B cell (primary cell): ENCODE data around the gene ATG7. TPM values are rescaled to one million over a fixed set of nuclear protein-coding genes. Genes with fewer than 3 reads are reported as not detected.

Experiments
- ATAC-seq: fragments of 200-7000 bp; cut with Tn5 transposase; one replicate; pipeline ENCODE4 v1.10.0; 2021; ENCODE audit warnings: low read depth, mild to moderate bottlenecking, moderate number of reproducible peaks, moderate library complexity
- CTCF ChIA-PET: fragments of 350-600 bp; sonication (Branson Sonifier 250); formaldehyde crosslinking; loops from one replicate; lab custom pipeline; 2021; ENCODE audit warnings: antibody characterized with exemption, inconsistent platforms; lab: Charles Lee
- POLR2A ChIA-PET: fragments of 350-600 bp; sonication (Branson Sonifier 250); formaldehyde crosslinking; loops from one replicate; lab custom pipeline; 2021; ENCODE audit warnings: antibody characterized with exemption; lab: Charles Lee
- DNase-seq: peaks from one replicate; pipeline ENCODE4 v3.0.0; 2013
- H2AFZ ChIP-seq: 2 replicates; pipeline ENCODE4 v1.6.1; 2012; ENCODE audit warnings: mild to moderate bottlenecking, low read depth, low read length; ENCODE audit not compliant: insufficient read depth, poor library complexity, severe bottlenecking
- H3K27ac ChIP-seq, 2 donors: 1 replicate in 1 of 2; 2 replicates in 1 of 2; pipeline ENCODE4 v1.5.1; 2012 to 2013; ENCODE audit warnings: low read length in 2 of 2, mild to moderate bottlenecking in 2 of 2, moderate library complexity in 1 of 2
- H3K27me3 ChIP-seq, 4 experiments: fragments of 200-600 bp in 1 of 4; sonication (generic) in 1 of 4; replicated peaks in 1 of 4; 1 replicate in 2 of 4; 2 replicates in 2 of 4; pipeline versions ENCODE4 v1.6.1 to v1.7.0; 2013 to 2016; ENCODE audit warnings: low read length in 3 of 4, mild to moderate bottlenecking in 2 of 4, mixed read lengths in 1 of 4, moderate library complexity in 1 of 4; ENCODE audit not compliant: insufficient read depth in 4 of 4, control insufficient read depth in 3 of 4; ENCODE audit errors: control extremely low read depth in 1 of 4
- H3K36me3 ChIP-seq, 2 experiments: replicated peaks in 1 of 2; 1 replicate in 1 of 2; 2 replicates in 1 of 2; pipeline versions ENCODE4 v1.6.1 to v1.7.1; 2013; ENCODE audit warnings: low read length in 1 of 2; ENCODE audit not compliant: insufficient read depth in 2 of 2, control insufficient read depth in 1 of 2; ENCODE audit errors: control extremely low read depth in 1 of 2, extremely low read depth in 1 of 2
- H3K4me1 ChIP-seq, 2 donors: fragments of 200-600 bp in 1 of 2; sonication (generic) in 1 of 2; 1 replicate in 1 of 2; 2 replicates in 1 of 2; pipeline versions ENCODE4 v1.5.1 to v1.6.1; 2013 to 2017; ENCODE audit warnings: low read length in 2 of 2; ENCODE audit not compliant: control insufficient read depth in 2 of 2, insufficient read depth in 2 of 2
- H3K4me2 ChIP-seq: replicated peaks from 2 replicates; pipeline ENCODE3; 2012; ENCODE audit warnings: mild to moderate bottlenecking, low read depth, low read length; ENCODE audit not compliant: poor library complexity, severe bottlenecking
- H3K4me3 ChIP-seq, 5 experiments: fragments of 200-600 bp in 1 of 5; sonication (generic) in 1 of 5; 1 replicate in 3 of 5; 2 replicates in 2 of 5; pipeline versions ENCODE4 v1.5.1 to v1.7.0; 2011 to 2016; ENCODE audit warnings: low read length in 4 of 5, mild to moderate bottlenecking in 4 of 5, low read depth in 2 of 5, control low read depth in 1 of 5, moderate library complexity in 1 of 5; ENCODE audit not compliant: insufficient read depth in 1 of 5; ENCODE audit errors: control extremely low read depth in 1 of 5, extremely low read depth in 1 of 5
- H3K79me2 ChIP-seq: fragments of 200-600 bp; sonication (generic); one replicate; pipeline ENCODE4 v1.6.0; 2016; ENCODE audit warnings: low read length; ENCODE audit not compliant: control insufficient read depth, insufficient read depth
- H3K9ac ChIP-seq: fragments of 200-600 bp; sonication (generic); 2 replicates; pipeline ENCODE4 v1.6.1; 2017; ENCODE audit warnings: mild to moderate bottlenecking, low read length, moderate library complexity
- H3K9me3 ChIP-seq, 3 donors: one replicate each; pipeline versions ENCODE4 v1.6.1 to v1.7.1; 2013; ENCODE audit warnings: low read length in 2 of 3; ENCODE audit not compliant: control insufficient read depth in 2 of 3, insufficient read depth in 1 of 3; ENCODE audit errors: control extremely low read depth in 1 of 3
- H4K20me1 ChIP-seq: 2 replicates; pipeline ENCODE4 v1.6.0; 2012; ENCODE audit warnings: mild to moderate bottlenecking, low read length; ENCODE audit not compliant: insufficient read depth, control insufficient read depth, poor library complexity, severe bottlenecking
- H3K27ac Mint-ChIP-seq: one replicate; pipeline ENCODE4 v1.8.0; 2021; ENCODE audit warnings: mixed read lengths
- H3K27me3 Mint-ChIP-seq: one replicate; pipeline ENCODE4 v1.8.0; 2021; ENCODE audit warnings: mixed read lengths
- H3K4me1 Mint-ChIP-seq: one replicate; pipeline ENCODE4 v1.8.0; 2021; ENCODE audit warnings: mixed read lengths
- H3K4me3 Mint-ChIP-seq: one replicate; pipeline ENCODE4 v1.8.0; 2021; ENCODE audit warnings: mixed read lengths
- H3K9me3 Mint-ChIP-seq: one replicate; pipeline ENCODE4 v1.8.0; 2022; ENCODE audit warnings: mixed read lengths; ENCODE audit not compliant: insufficient read depth
- CTCF ChIP-seq: fragments of 200-600 bp; IDR thresholded peaks from one replicate; pipeline ENCODE4 v1.8.0; 2022; ENCODE audit warnings: antibody characterized with exemption, mild to moderate bottlenecking
- EZH2 ChIP-seq: IDR thresholded peaks from 2 replicates; pipeline ENCODE4 v1.6.1; 2012; ENCODE audit warnings: borderline replicate concordance, low read depth, mild to moderate bottlenecking, moderate library complexity, low read length; ENCODE audit not compliant: insufficient read depth, poor library complexity, severe bottlenecking
- WGBS: methylation state at CpG from one replicate; pipeline ENCODE4 v1.1.5; 2013; ENCODE audit warnings: missing lambda C conversion rate; ENCODE audit not compliant: insufficient coverage; 5-methylcytosine and 5-hydroxymethylcytosine counted together
- intact Hi-C: fragments of 100-400 bp; cut with micrococcal nuclease; formaldehyde crosslinking; loops from one replicate; pipeline ENCODE4 v1.10.0; 2022
- polyA plus RNA-seq: library from polyadenylated mRNA; depleted of rRNA; stranded (reverse); fragments of >200 nt; gene quantifications from 2 replicates; pipeline ENCODE4 v1.2.3, GENCODE V29; 2012
- total RNA-seq, 2 donors: library from RNA; stranded (reverse); fragments of 120-200 nt in 1 of 2; gene quantifications; 1 replicate in 1 of 2; 2 replicates in 1 of 2; pipeline versions ENCODE4 v1.2.3 to v1.2.4, GENCODE V29; 2013 to 2022

The ATG7 gene
- total and polyA plus RNA-seq, 2 donors (not counting 1 experiment from before 2014, with no cell fraction given): 13.9 to 66.4 TPM

DNA sequence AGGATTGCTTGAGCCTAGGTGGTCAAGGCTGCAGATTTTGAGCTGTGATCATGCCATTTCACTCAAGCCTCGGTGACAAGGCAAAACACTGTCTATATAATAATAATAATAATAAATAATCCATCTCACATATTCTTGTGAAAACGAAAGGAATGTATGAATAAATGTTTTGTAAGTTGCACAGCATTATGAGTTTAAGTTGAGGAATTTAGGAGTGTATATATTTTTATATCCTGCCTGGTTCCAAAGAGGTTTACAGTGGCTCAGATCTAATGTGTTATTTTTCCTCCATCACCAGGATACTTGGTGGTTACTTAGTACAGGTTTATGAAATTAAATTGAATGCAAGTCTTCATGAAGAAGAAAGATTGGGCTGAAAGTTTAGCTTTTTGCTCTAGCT is 77.2 kb downstream of the ATG7 start:
- Histone ChIP-seq H3K27ac (no peak overlapping the region), H4K20me1 (no peaks in the 10 kb centered on the region), H3K4me1 (no peaks in the 10 kb centered on the region), H3K36me3 (peaks cover 19 to 36% of the 10 kb centered on the region in 2 experiments), H3K4me2 (no peak overlapping the region), H3K9me3 (peaks cover 0 to 5% (median 0%) of the 10 kb centered on the region in 3 donors), H3K79me2 (no peaks in the 10 kb centered on the region), H3K9ac (no peak overlapping the region), H2AFZ (no peak overlapping the region), H3K4me3 (no peak overlapping the region), H3K27me3 (no peaks in the 10 kb centered on the region)
- intact Hi-C loops: no loop called here
- Mint-ChIP-seq H3K27ac (no peak overlapping the region), H3K4me3 (no peak overlapping the region), H3K4me1 (no peaks in the 10 kb centered on the region), H3K9me3 (no peaks in the 10 kb centered on the region), H3K27me3 (no peaks in the 10 kb centered on the region)
- no CpG with 5 or more reads among the region's 2 CpGs for WGBS
- DNase-seq (no peak), ATAC-seq (no peak)
- TF ChIP-seq EZH2 (no peak), CTCF (no peak)
- CTCF ChIA-PET: interaction anchor here (1.3 kb wide), 1 partner anchor 16 kb away, joined by 4 read pairs; no protein-coding TSS in a partner anchor
- POLR2A ChIA-PET: no interaction called here

DNA sequence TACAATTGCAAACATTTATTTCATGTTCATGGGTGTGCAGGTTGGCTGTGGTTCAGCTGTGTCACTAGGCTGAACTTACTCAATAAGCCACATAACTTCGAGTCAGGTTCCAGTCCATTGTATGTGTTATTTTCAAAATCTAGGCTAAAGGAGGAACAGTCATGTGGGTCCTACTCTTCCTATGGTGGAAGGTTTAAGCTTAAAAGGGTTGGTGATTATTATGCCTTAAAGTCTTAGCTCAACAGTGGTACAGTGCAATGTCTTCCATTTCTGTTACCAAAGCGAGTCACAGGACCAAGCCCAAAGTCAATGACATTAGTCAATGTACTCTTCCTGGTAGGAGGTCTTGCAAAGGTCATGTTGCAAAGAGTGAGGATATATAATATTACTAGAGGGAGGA is 78.2 kb downstream of the ATG7 start:
- H2AFZ ChIP-seq: no peak overlapping the region
- H3K27ac Mint-ChIP-seq: no peak overlapping the region
- H3K4me3 ChIP-seq: no peak overlapping the region
- no peaks in the 10 kb centered on the region for H3K79me2 ChIP-seq
- no peaks in the 10 kb centered on the region for H4K20me1 ChIP-seq
- no peak overlapping the region for H3K9ac ChIP-seq
- no peaks in the 10 kb centered on the region for H3K27me3 Mint-ChIP-seq
- TF ChIP-seq CTCF (no peak), EZH2 (no peak)
- H3K4me2 ChIP-seq: no peak overlapping the region
- no peak overlapping the region for H3K27ac ChIP-seq
- 100% methylated on average over 1 of the region's 2 CpGs for WGBS
- no peaks in the 10 kb centered on the region for H3K4me1 ChIP-seq
- CTCF ChIA-PET: interaction anchor here (1.2 to 1.3 kb wide), 3 partner anchors 17 to 290 kb away, joined by 3 to 4 read pairs (median 3); no protein-coding TSS in a partner anchor
- H3K36me3 ChIP-seq: peaks cover 19 to 38% of the 10 kb centered on the region in 2 experiments
- H3K27me3 ChIP-seq: no peaks in the 10 kb centered on the region
- H3K9me3 Mint-ChIP-seq: no peaks in the 10 kb centered on the region
- intact Hi-C loops: no loop called here
- POLR2A ChIA-PET: no interaction called here
- DNase-seq (no peak), ATAC-seq (no peak)
- H3K4me1 Mint-ChIP-seq: no peaks in the 10 kb centered on the region
- peaks cover 0 to 5% (median 0%) of the 10 kb centered on the region in 3 donors for H3K9me3 ChIP-seq
- H3K4me3 Mint-ChIP-seq: no peak overlapping the region
